Measurements from ENCODE around the gene KLHDC8A.

KLHDC8A gene

DNA sequence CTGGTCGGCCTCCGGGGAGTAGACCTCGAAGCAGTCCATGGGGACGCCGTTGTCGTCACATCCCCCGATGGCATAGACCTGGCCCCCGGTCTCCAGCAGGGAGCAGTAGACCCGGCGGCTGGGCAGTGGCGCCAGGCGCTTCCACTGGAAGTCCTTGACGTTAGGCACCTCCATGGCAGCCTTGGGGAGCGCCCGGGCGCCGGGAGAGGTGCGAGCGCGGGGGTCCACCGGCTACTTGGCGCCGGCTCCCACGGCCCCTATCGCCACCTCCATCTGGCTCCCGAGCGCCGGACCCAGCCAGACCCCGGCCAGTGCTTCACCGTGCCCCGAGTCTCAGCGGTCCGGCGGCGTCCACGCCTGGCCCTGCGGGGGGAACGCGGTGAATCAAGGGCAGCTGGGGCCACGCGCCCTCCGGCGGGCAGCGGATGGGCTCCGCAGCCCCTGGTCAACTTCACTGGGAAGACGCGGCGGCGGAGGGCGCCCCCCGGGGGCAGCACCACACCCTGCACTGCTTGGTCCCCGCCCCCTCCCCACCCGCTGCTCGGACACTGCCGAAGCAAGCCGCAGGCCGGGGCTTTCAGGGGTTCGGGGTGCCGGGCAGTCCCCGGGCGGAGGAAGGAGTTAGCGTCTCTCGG is 13.2 kb downstream of the KLHDC8A start:
- peak; percentile 62 for DNase-seq

DNA sequence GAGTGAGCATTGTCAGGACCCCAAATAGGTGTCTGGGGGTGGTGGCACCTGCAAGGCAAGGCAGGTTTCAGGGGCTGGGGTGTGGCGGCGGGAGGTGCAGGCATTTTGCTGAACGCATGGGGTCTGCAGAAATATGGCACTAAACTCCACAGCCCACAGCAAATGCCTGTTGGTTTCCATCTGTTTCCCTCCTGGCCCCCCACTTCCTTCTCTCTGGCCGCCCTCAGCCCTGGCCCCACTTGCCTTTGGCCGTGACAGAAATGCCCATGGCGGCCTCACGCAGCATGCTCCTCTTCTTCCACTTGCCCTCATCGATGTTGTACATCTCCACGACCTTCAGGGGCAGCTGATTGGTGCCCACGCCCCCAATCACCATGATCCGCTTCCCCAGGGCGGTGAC is 13.7 kb downstream of the KLHDC8A start:
- DNase-seq, result no peak

DNA sequence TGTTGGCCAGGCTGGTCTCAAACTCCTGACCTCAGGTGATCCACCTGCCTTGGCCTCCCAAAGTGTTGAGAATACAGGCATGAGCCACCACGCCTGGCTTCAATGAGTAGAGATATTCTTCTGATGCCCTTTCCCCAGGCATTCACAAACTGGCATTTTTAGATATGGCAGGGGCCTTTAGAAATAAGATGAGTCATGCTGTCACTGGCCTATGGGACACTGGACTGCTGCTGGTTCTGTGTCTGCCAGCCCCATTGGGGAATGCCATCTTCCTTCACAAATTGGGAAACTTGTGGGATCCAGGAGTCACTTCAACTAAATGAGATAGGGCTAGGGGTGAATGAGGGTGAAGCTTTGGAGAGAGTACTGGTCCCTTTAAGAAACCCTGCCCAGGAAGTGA is 16.0 kb downstream of the KLHDC8A start:
- DNase-seq, result no peak

DNA sequence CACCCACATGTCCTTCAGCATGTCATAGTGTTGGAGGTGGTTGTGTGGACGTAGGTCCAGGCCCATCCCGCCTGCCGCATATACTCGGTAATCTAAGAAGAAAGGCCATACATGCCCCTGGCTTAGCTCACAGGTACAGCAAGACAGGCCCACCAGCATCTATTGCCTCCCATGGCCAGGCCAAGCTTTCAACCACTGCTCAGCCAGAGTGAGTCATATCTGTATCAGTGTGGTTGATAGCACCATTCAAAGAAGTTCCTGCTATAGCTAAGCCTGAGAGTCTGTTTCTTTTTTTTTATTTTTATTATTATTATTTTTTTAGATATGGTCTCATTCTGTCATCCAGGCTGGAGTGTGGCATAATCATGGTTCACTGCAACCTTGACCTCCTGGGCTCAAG is 17.0 kb downstream of the KLHDC8A start:
- DNase-seq, result no peak

DNA sequence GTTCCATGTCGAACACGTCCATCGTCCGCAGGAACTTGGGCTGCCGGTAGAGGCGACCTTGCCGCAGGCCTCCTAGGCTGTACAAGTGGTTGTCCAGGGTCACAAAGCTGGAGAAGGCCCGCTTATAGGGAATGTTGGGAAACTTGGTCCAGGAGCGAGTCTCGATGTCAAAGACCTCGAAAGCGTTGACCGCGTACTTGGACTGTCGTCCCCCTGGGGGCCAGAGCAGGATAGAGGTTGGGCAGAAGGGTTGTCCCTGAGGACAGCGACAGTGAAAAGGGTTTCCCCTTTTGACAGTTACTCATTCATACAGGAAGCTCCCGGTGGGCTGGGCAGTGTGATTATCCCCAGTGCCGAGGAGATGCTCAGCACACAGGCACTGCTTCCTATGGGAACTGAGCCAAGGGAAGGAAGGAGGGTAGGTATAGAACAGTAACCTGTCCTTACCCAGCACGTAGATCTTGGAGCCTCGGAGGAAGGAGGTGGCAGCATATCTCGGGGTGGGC is 17.5 kb downstream of the KLHDC8A start:
- no peak for DNase-seq

DNA sequence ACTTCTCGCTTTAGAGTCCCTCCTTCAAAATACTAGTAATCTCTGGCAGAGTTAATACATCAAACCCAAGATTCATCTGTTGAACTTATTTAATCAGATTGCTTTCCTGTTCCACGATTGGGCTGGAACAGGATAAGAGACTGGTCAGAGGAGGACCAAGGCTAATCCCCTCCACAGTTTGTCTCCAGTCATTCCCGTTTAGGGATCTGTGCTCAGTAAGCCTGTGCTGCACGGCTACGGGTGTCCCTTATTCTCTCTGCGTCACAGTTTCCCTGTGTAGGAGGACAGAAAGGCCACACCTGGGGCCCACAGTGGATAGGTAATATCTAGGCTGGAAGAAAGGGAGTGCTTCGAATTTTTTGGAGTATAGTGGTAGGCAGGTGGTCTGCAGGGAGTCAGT is 18.7 kb downstream of the KLHDC8A start:
- DNase-seq, result no peak

DNA sequence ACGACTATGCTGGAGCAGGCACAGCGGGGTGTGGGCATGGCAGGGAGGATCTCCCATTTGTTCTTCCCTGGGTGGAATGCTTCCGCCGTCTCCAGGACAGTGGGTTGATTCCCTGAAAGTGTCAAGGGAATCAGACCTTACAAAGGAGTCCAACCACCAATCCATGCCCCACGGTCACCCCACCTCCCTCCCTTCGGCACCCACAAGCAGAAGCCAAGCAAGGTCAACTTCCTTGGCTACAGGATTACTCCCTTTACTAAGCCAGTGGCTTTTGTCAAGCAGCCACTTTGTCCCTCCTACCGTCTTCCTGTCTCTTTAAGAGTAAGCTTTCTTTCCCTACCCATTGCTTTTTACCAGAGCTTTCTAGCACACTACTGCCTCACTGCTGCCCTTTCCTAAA is 19.2 kb downstream of the KLHDC8A start:
- no peak for DNase-seq

DNA sequence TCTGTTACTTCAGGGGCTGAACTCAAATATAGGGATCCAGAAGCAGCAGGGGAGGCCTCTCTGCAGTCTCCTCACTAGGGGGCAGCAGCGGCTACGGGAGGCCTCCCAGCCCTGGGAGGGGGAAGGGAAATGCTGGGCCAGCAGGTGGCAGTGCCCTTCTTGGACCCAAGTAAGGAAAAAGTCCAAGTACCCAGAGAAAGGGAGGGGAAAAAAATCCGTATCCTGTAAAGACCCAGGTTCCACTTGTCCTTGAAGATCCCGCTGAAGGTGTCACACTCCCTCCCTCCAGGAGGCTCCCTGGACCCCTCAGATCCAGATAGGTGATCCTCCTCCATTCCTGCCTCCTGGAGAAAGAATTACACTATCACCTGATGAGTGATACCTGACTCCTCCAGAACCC is 21.0 kb downstream of the KLHDC8A start:
- DNase-seq, result peak; percentile 89

DNA sequence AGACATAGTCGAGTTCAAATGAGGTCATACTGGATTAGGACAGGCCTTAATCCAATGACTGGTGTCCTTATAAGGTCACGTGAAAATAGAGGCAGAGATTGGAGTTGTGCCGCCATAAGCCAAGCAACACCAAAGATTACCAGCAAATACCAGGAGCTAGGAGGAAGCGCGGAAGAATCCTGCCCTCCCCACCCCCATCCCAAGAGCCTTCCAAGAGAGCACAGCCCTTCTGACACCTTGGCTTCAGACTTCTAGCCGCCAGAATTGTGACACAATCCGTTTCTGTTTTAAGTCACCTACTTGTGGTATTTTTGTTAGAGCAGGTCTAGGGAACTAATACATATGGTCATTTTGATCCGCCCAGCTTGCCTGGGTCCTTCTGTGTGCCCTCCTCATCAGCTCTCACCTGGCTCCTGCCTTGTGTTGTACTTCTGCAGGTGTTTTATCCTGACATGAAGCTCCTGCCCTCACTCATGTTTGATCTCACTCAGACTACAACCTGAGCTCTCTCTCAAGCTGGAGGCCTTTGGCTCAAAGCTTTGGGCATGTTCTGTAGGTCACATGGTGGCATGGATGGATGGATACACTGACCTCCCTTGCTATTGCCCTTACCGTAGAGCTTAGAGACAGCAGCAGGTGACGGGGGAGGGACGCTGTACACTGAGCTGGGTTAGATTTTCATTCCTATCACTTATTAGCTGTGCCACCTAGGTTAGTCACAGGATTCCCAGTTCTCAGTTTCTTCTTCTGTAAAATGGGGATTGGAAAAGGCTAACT is 24.5 kb downstream of the KLHDC8A start:
- DNase-seq, result no peak

DNA sequence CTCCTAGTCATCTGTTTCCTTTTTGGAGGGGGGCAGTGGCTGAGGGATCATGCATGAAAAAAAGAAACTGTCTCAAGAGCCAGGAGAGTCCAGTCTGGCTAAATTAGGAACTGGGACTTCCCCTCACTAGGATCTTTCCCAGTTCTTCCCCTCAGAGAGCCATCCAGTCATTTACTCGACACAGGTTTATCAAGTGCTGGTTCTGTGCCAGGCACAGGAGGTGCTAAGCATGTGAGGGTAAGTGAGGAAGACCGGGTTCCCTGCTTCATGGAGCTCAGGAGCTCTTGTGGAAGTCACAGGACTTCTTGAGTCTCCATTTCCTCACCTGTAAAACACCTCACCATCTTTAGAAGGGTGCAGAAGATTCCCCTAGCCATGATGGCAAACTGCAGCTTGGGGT is 26.6 kb downstream of the KLHDC8A start:
- no peak for DNase-seq

DNA sequence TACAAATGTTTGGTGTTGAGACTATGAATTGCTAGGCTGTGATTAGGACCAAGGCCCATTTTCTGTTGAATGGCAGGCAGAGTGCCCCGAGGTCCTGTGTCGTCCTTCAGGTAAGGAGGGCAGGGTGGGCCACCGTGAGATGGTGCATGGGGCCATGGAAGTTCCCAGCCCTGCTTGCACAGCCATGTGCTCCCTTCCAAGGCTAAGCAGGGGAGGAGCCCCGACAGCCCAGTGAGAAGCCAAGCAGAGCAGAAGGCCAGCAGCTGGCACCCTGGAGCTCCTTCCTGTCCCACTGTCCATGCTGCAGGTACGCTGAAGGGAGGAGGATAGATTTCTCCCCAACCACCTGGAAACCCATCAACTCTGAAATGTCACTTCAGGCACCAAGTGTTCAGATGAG is 27.0 kb downstream of the KLHDC8A start:
- DNase-seq, result no peak

DNA sequence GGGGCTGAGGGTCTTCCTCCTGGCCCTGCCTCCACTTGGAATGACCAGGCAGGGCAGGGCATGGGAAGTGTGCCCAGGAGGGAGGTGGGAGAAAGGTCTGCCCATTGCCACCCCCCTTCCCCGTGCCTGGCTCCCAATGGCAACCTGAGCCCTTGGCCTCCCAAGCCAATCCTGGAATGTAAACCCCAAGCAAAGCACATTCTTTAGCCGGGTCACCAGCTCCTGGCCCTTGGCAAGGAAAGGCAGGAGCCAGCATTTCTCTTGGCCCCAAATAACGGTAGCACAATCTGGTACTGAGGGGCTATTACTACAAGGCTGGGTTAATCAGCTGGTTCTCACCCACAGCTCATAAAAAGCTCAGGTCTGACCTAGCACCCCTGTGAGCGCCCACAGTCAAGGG is 28.2 kb downstream of the KLHDC8A start:
- DNase-seq, result no peak

DNA sequence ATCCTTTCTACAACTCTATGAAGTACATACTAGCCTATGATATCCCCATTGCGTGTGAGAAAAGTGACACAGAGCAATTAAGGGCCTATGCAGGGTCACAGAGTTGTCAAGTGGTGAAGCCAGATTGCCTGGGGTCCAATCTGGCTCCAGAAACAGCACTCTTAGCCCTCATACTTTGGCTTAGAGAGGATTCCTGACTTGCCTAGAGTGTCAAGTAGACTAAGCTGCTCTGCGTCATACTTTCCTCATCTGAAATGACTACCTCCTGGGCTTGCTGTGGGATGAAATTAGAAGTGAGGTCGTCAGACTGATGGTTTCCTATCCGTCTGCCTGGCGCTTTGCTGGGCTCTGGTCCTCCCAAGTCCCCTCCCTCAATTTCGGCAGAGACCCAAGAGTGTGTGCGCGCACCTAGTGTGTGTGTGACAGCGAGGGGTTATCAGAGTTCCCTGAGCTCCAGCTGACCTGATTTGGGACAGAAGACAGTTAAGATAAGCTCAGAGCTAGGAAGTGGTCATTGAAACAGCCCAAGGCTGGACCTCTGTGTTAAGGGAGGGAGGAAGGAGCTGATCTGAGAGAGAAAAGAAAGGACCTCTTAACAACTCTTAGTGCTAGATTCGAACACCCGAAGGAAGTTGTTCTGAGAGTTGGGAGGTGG is 29.8 kb downstream of the KLHDC8A start:
- no peak for DNase-seq

DNA sequence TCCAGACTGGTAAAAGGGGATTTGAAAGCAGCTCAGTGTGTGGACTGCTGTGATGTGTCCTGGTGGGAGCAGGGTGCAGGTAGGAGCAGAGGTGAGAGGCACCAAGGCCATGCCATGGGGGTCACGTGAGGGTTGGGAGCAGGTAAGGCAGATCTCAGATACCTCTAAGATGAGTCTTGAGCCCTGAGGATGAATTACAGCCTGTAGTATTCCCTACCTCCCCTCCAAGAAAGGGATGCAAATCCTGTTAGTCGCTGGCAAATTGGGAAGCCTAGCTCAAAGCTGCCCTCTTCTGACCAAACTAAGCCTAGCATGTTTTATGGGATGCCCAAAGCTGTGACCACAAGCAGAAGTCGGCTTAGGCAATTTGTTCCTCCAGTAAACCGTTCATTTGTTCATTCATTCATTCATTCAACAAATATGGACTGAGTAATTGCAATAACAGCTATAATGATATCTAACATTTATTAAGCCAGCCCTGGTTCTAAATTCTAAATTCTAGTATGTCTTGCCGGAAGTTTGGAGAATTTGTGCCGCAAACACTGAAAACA is 31.3 kb downstream of the KLHDC8A start:
- no peak for DNase-seq

DNA sequence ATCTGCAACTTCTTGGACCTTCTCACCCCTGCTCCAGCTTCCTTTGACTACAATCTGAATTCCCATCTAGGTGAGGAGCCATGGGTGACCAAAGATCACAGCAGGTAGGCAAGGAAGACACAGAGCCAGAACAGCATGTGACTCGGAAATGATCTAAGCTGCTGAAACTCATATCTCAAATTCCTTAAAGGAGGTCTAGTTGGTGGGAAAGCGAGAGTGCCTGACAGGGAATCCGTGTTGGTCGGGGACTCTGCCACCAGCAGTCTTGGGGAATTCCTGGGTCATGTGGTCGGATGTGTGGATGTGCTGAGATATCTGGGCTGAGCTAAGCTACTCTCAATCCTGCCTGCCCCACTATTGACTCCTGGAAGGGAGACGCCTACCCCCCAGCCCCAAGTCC is 31.9 kb downstream of the KLHDC8A start:
- DNase-seq, result no peak

DNA sequence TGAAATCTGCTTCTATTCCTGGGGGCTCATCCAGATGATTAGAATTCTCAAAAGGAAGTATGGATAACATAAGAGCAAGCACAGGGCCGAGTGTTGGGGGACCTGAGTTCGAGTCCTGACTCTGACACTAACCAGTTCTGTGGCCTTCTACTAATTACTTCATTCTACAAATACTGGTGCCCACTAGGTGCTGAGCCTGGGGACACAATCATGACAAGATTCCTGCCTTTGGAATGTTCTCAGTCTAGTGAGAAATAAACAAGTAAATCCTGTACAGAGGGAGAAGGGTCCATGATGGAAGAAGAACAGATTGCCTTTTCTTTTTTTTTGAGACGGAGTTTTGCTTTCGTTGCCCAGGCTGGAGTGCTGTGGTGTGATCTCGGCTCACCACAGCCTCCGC is 32.9 kb downstream of the KLHDC8A start:
- DNase-seq, result no peak

DNA sequence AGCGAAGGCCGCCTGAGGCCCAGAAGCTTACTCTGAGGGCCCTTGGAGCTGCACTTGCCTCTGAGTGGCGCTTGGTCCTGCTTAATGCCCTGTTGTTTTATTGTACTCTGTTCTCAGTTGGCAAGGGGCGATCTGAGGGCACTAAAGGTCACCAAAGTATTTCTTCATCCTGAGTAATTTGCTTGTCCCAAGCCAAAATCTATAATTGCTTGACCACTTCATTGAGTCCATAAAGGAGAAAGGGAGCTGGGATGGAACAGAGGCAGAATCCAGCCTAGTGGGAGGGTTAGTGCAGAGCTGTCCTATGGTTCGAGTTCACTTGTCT is 34.8 kb downstream of the KLHDC8A start:
- no peak for DNase-seq

DNA sequence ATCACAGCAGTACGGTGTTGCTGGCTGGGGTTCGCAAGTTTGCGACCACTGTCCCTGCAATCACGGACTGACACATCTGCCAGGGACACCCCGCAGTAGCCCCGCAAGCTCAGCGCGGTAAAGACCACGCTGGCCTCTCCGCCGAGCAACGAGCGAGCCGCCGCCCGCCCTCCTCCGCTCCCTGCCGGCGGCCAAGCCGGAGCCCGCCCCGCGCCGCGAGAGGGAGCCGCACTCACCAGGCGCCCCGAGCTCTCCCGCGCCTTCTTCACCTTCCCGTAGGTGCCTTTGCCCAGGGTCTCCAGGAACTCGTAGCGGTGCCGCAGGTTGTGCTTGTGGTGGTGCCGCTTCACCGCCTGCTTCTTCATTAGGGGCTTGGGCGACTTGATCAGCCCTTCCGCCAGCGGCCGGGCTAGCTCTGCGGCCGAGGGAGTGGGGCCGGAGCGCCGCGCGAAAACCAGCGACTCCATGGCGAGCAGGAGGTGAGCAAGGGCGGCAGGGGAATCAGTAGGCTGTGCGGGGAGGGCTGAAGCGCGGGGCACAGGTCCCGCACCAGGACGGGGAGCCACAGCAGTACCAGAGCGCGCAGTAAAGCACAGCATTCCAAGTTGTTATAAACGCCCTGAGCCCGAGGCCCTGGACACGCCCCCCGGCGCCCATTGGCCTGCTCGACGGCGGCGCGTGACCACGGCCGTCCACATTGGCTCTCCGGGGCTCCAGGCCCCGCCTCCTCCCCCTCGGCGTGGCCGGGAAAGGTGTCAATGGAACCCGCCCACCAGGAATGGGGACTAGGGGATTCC is 35.4 kb downstream of the KLHDC8A start, which contains the start of gene NUAK2:
TSS of gene NUAK2 (minus strand) at position 584 of the 797 bp plus-strand sequence. CDS start at position 467, 117 bp downstream.
- peak; percentile 88 for DNase-seq

DNA sequence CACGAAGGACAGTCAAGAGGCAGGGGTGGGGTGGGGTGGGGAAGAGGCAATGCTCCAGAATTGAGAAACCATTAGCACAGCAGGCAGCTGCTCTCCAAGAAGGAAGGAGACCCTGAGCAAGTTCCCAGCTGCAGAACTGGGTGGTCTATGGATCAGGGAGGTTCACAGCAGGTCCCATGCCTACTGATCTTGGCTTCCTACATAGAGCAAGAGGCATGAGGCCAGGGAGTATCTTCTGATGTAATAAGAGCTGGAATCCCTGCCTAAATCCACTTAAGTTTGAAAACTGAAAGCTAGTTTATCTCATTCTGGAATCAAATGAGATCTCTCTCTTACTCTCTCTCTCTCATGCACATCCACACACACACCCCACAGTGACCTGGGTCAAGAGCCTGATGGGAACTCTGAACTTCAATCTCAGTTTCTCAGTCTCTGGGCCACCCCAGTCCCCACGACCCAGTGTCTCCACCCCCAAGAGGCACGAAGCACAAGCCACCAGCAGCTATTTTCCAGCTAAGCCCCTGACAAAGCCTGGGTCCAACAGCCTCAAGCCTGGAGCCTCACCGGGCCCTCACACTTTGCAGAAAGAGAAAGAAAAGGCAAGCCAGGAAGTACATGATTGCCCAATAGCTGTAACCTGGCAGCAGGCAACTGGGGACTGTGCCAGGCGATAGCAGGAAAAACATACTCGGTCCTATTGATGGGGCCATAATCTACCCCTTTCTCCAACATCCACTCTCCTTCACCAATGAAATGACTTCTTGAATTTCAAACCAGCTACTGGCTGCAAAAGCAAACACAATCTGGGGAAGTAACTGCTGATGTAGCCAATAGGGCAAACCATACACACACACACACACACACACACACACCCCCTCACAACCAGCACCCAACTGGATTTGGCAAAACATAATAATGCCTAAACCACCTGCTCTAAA is 37.4 kb downstream of the KLHDC8A start:
- peak; percentile 61 for DNase-seq

DNA sequence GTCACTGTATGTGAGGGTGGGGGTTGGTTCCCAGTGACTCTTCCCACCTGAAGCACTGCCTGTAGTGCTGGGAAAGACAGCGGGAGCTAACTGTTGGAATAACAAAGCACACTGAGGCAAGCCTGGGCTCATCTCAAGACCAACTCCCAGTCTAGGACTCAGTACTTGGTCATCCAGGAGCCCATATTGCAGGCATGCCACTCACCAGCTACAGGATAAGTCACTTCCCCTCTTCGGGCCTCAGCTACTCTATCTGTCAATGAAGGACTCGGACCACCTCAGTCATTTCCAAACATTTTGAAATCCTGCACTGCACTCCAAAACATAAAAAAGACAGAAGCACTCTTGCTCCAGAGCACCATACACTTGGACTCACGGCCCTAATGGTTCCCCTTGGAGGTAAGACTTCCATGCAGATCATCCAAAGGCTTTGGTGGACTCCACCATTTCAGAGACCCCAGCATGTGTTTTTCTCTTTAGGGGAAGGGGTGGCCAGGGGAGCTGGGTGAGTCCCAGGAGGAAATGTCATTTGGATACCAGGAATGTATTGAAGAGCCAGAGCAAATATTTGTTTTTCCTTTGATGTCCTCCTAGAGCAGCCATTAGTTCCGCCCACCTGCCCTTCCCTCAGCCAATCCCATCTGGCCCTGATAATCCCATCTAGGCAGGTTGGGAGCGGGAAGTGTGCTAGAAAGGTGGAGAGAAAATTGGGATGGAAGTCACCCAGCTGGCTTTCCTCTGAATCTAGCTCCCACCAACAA is 38.3 kb downstream of the KLHDC8A start:
- no peak for DNase-seq

Measured in activated CD8-positive, alpha-beta memory T cell treated with anti-CD3 and anti-CD28 coated beads, Interleukin-2, amount 50 U/mL, for 48 hours (primary cell).